HFFc6 (cell line): ENCODE data around the gene MOB1A. TPM values are rescaled to one million over a fixed set of nuclear protein-coding genes. Genes with fewer than 3 reads are reported as not detected.

Experiments
- DNase-seq: peaks from one replicate; pipeline ENCODE4 v3.0.0-alpha.2; 2018
- H3K27ac Mint-ChIP-seq: 2 replicates; pipeline ENCODE4 v1.8.0; 2020; ENCODE audit warnings: mild to moderate bottlenecking, mixed read lengths
- H3K27me3 Mint-ChIP-seq: 2 replicates; pipeline ENCODE4 v1.8.0; 2021; ENCODE audit warnings: mild to moderate bottlenecking, moderate library complexity, mixed read lengths; ENCODE audit not compliant: insufficient read depth
- H3K36me3 Mint-ChIP-seq: 2 replicates; pipeline ENCODE4 v1.8.0; 2021; ENCODE audit warnings: low read depth, mixed read lengths
- H3K4me1 Mint-ChIP-seq: 2 replicates; pipeline ENCODE4 v1.8.0; 2020; ENCODE audit warnings: low read depth, mixed read lengths
- H3K4me3 Mint-ChIP-seq: 2 replicates; pipeline ENCODE4 v1.8.0; 2020; ENCODE audit warnings: mild to moderate bottlenecking, moderate library complexity, mixed read lengths
- H3K9me3 Mint-ChIP-seq: 2 replicates; pipeline ENCODE4 v1.8.0; 2020; ENCODE audit warnings: mild to moderate bottlenecking, mixed read lengths
- CTCF ChIP-seq: fragments of 200-600 bp; sonication (generic); IDR thresholded peaks from 2 replicates; pipeline ENCODE4 v1.5.0; 2021; ENCODE audit warnings: antibody characterized with exemption, mild to moderate bottlenecking
- total RNA-seq, 6 experiments: library from RNA; stranded (reverse); fragmentation: NEBNext Ultra II Directional; extraction: Animal tissue kit (Norgen Biotek cat#: 25700); gene quantifications; 2 replicates in 1 of 6; 3 replicates in 5 of 6; pipeline ENCODE4 v1.2.3, GENCODE V29; 2021

Gene MOB1A
- total RNA-seq, 6 experiments from 2014 or later, result 95.4 to 121 (median 112) TPM

GRCh38 chr2:74119912-74120825, 58.5 kb downstream of the MOB1A start:
- Mint-ChIP-seq H3K27me3 (peaks cover 7% of the 10 kb centered on the region), H3K36me3 (peaks cover 8% of the 10 kb centered on the region), H3K9me3 (peaks cover 9% of the 10 kb centered on the region; the same call in 1 of the 2 replicates), H3K4me1 (peaks cover 7% of the 10 kb centered on the region), H3K27ac (peak overlapping the region; percentile 72), H3K4me3 (peak overlapping the region; percentile 88)
- peak; percentile 69 for TF ChIP-seq CTCF
- DNase-seq, result peak; percentile 35

- H3K36me3 Mint-ChIP-seq, result peaks cover 8% of the 10 kb centered on the region
- peaks cover 7% of the 10 kb centered on the region for H3K4me1 Mint-ChIP-seq
- peaks cover 5% of the 10 kb centered on the region for H3K27me3 Mint-ChIP-seq
- H3K27ac Mint-ChIP-seq, result no peak overlapping the region
- no peak overlapping the region for H3K4me3 Mint-ChIP-seq
- peaks cover 9% of the 10 kb centered on the region; the same call in 1 of the 2 replicates for H3K9me3 Mint-ChIP-seq
- no peak for DNase-seq
- no peak for TF ChIP-seq CTCF
Observed at GRCh38 chr2:74119339-74119738, 59.3 kb downstream of the MOB1A start.

GRCh38 chr2:74111380-74111779, 67.3 kb downstream of the MOB1A start:
- Mint-ChIP-seq H3K36me3 (no peaks in the 10 kb centered on the region), H3K9me3 (no peaks in the 10 kb centered on the region), H3K4me1 (no peaks in the 10 kb centered on the region), H3K27me3 (peaks cover 3% of the 10 kb centered on the region), H3K27ac (no peak overlapping the region), H3K4me3 (no peak overlapping the region)
- no peak for TF ChIP-seq CTCF
- DNase-seq, result no peak

- Mint-ChIP-seq H3K36me3 (no peaks in the 10 kb centered on the region), H3K4me3 (no peak overlapping the region), H3K27ac (no peak overlapping the region), H3K4me1 (no peaks in the 10 kb centered on the region), H3K27me3 (peaks cover 3% of the 10 kb centered on the region), H3K9me3 (no peaks in the 10 kb centered on the region)
- no peak for TF ChIP-seq CTCF
- DNase-seq, result no peak
Observed at GRCh38 chr2:74110537-74110936, 68.1 kb downstream of the MOB1A start.

GRCh38 chr2:74109551-74109950, 69.1 kb downstream of the MOB1A start:
- Mint-ChIP-seq H3K27ac (no peak overlapping the region), H3K36me3 (no peaks in the 10 kb centered on the region), H3K9me3 (no peaks in the 10 kb centered on the region), H3K4me1 (no peaks in the 10 kb centered on the region), H3K27me3 (peaks cover 3% of the 10 kb centered on the region), H3K4me3 (no peak overlapping the region; the same call in 1 of the 2 replicates)
- TF ChIP-seq CTCF, result no peak
- DNase-seq, result no peak
